WTC11 (cell line): Measurements from ENCODE around the gene NDUFS3. TPM values are rescaled to one million over a fixed set of nuclear protein-coding genes. Genes with fewer than 3 reads are reported as not detected.

Experiments used
- ATAC-seq: fragments of 200-7000 bp; cut with Tn5 transposase; 2 replicates; pipeline ENCODE4 v1.10.0; 2021; ENCODE audit warnings: mild to moderate bottlenecking, moderate library complexity
- CTCF ChIA-PET: fragments of 300-600 bp; sonication (Branson Sonifier 250); formaldehyde crosslinking; loops from one replicate; lab custom pipeline; 2021; ENCODE audit warnings: antibody characterized with exemption; lab: Charles Lee
- POLR2A ChIA-PET: fragments of 350-600 bp; sonication (Branson Sonifier 250); formaldehyde crosslinking; loops from one replicate; lab custom pipeline; 2021; ENCODE audit warnings: antibody characterized with exemption; lab: Charles Lee
- DNase-seq: peaks from one replicate; pipeline ENCODE4 v3.0.0; 2021; ENCODE audit warnings: low spot score
- H3K27ac Mint-ChIP-seq: 2 replicates; pipeline ENCODE4 v1.8.0; 2021; ENCODE audit warnings: mixed read lengths
- H3K27me3 Mint-ChIP-seq: 2 replicates; pipeline ENCODE4 v1.8.0; 2021; ENCODE audit warnings: low read depth, mild to moderate bottlenecking, moderate library complexity, mixed read lengths
- H3K36me3 Mint-ChIP-seq: 2 replicates; pipeline ENCODE4 v1.8.0; 2021; ENCODE audit warnings: mixed read lengths
- H3K4me1 Mint-ChIP-seq: 2 replicates; pipeline ENCODE4 v1.8.0; 2022; ENCODE audit warnings: mixed read lengths
- H3K4me3 Mint-ChIP-seq: 2 replicates; pipeline ENCODE4 v1.8.0; 2021; ENCODE audit warnings: mild to moderate bottlenecking, moderate library complexity, mixed read lengths
- H3K9me3 Mint-ChIP-seq: 2 replicates; pipeline ENCODE4 v1.8.0; 2021; ENCODE audit warnings: mixed read lengths
- CREM ChIP-seq: sonication (generic); formaldehyde crosslinking; IDR thresholded peaks from 2 replicates; pipeline ENCODE4 v1.8.1; 2022; ENCODE audit warnings: mild to moderate bottlenecking, missing genetic modification reagents, moderate library complexity
- GABPB1 ChIP-seq: sonication (generic); formaldehyde crosslinking; IDR thresholded peaks from 2 replicates; pipeline ENCODE4 v1.8.1; 2023; ENCODE audit warnings: mild to moderate bottlenecking, missing genetic modification reagents
- GTF2I ChIP-seq: fragments of 250-450 bp; sonication (Bioruptor Pico); conservative IDR thresholded peaks from 2 replicates; pipeline ENCODE4 v1.4.0; 2021; ENCODE audit warnings: mild to moderate bottlenecking
- KAT7 ChIP-seq: sonication (generic); formaldehyde crosslinking; IDR thresholded peaks from 2 replicates; pipeline ENCODE4 v1.8.1; 2023; ENCODE audit warnings: missing genetic modification reagents, mild to moderate bottlenecking, borderline replicate concordance
- NFYB ChIP-seq: sonication (generic); formaldehyde crosslinking; conservative IDR thresholded peaks from 2 replicates; pipeline ENCODE4 v1.8.0; 2022; ENCODE audit warnings: low read depth, missing genetic modification reagents
- SP1 ChIP-seq: sonication (generic); formaldehyde crosslinking; conservative IDR thresholded peaks from 2 replicates; pipeline ENCODE4 v1.8.1; 2022; ENCODE audit warnings: missing genetic modification reagents
- ZBTB21 ChIP-seq: sonication (generic); formaldehyde crosslinking; IDR thresholded peaks from 2 replicates; pipeline ENCODE4 v1.8.1; 2023; ENCODE audit warnings: mild to moderate bottlenecking, missing genetic modification reagents, borderline replicate concordance
- ZNF512 ChIP-seq: sonication (generic); formaldehyde crosslinking; IDR thresholded peaks from 2 replicates; pipeline ENCODE4 v1.8.1; 2022; ENCODE audit warnings: missing genetic modification reagents, borderline replicate concordance
- ZNF532 ChIP-seq: fragments of 250-450 bp; sonication (Bioruptor Pico); IDR thresholded peaks from 2 replicates; pipeline ENCODE4 v1.9.0; 2021; ENCODE audit warnings: mild to moderate bottlenecking, borderline replicate concordance
- total RNA-seq: library from RNA; stranded (reverse); gene quantifications from 3 replicates; pipeline ENCODE4 v1.2.3, GENCODE V29; 2021
- TF ChIP-seq, protein P1 (sequence below): sonication (generic); formaldehyde crosslinking; IDR thresholded peaks from 2 replicates; pipeline ENCODE4 v1.8.1; 2023; ENCODE audit warnings: mild to moderate bottlenecking, missing genetic modification reagents
- TF ChIP-seq, protein P2 (sequence below): sonication (generic); formaldehyde crosslinking; IDR thresholded peaks from 2 replicates; pipeline ENCODE4 v1.8.0; 2022; ENCODE audit warnings: missing genetic modification reagents
- TF ChIP-seq, protein P3 (sequence below): sonication (generic); formaldehyde crosslinking; IDR thresholded peaks from 2 replicates; pipeline ENCODE4 v1.8.0; 2022; ENCODE audit warnings: mild to moderate bottlenecking, missing genetic modification reagents
- TF ChIP-seq, protein P4 (sequence below): sonication (generic); formaldehyde crosslinking; IDR thresholded peaks from 2 replicates; pipeline ENCODE4 v1.8.1; 2023; ENCODE audit warnings: mild to moderate bottlenecking, missing genetic modification reagents

NDUFS3 gene
- total RNA-seq, 1 experiment from 2014 or later = 140 TPM

DNA sequence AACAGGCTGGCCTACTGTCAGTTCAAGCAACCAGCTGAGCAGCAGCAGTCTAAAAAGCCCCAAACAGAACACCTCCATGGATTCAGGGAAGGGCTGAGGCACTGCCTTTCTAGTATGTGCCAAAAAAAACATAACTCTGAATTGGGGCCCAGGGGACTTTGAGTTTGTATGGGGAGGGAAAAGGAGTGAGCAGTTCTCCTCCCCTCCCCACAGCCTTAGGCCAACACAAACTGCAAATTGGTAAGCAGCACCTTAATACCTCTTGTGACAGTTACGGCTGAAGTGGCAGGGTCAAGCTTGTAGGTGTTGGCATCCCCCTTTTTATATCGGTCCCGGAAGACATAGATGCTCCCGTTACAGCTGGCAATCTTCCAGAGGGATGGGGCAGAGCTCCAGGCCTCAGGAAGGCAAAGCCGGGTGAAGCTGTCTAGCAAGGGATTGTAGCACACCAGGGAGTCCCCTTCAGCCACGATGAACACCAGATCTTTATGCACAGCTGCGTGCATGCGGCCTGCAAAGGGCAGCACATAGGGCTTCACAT lies 6.1 kb upstream of the NDUFS3 start:
- H3K27me3 Mint-ChIP-seq = no peaks in the 10 kb centered on the region
- H3K36me3 Mint-ChIP-seq = peaks cover 67% of the 10 kb centered on the region
- ATAC-seq = no peak
- ChIA-PET CTCF (no interaction called here), POLR2A (interaction anchor here (0.6 kb wide), 1 partner anchor 36 kb away, joined by 7 read pairs; no protein-coding TSS in a partner anchor)
- no peak overlapping the region for H3K27ac Mint-ChIP-seq
- H3K4me3 Mint-ChIP-seq = no peak overlapping the region
- H3K9me3 Mint-ChIP-seq = no peaks in the 10 kb centered on the region
- peaks cover 8% of the 10 kb centered on the region for H3K4me1 Mint-ChIP-seq
- TF ChIP-seq ZBTB21 (CRISPR knock-in tag) (no peak), ZNF532 (CRISPR knock-in tag) (no peak), SP1 (CRISPR knock-in tag) (no peak), KAT7 (CRISPR knock-in tag) (no peak), CREM (CRISPR knock-in tag) (no peak), GABPB1 (no peak), NFYB (no peak), ZNF512 (CRISPR knock-in tag) (no peak), GTF2I (CRISPR knock-in tag) (no peak)
- TF ChIP-seq, protein P1, sequence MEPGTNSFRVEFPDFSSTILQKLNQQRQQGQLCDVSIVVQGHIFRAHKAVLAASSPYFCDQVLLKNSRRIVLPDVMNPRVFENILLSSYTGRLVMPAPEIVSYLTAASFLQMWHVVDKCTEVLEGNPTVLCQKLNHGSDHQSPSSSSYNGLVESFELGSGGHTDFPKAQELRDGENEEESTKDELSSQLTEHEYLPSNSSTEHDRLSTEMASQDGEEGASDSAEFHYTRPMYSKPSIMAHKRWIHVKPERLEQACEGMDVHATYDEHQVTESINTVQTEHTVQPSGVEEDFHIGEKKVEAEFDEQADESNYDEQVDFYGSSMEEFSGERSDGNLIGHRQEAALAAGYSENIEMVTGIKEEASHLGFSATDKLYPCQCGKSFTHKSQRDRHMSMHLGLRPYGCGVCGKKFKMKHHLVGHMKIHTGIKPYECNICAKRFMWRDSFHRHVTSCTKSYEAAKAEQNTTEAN (CRISPR knock-in tag) = no peak
- TF ChIP-seq, protein P2, sequence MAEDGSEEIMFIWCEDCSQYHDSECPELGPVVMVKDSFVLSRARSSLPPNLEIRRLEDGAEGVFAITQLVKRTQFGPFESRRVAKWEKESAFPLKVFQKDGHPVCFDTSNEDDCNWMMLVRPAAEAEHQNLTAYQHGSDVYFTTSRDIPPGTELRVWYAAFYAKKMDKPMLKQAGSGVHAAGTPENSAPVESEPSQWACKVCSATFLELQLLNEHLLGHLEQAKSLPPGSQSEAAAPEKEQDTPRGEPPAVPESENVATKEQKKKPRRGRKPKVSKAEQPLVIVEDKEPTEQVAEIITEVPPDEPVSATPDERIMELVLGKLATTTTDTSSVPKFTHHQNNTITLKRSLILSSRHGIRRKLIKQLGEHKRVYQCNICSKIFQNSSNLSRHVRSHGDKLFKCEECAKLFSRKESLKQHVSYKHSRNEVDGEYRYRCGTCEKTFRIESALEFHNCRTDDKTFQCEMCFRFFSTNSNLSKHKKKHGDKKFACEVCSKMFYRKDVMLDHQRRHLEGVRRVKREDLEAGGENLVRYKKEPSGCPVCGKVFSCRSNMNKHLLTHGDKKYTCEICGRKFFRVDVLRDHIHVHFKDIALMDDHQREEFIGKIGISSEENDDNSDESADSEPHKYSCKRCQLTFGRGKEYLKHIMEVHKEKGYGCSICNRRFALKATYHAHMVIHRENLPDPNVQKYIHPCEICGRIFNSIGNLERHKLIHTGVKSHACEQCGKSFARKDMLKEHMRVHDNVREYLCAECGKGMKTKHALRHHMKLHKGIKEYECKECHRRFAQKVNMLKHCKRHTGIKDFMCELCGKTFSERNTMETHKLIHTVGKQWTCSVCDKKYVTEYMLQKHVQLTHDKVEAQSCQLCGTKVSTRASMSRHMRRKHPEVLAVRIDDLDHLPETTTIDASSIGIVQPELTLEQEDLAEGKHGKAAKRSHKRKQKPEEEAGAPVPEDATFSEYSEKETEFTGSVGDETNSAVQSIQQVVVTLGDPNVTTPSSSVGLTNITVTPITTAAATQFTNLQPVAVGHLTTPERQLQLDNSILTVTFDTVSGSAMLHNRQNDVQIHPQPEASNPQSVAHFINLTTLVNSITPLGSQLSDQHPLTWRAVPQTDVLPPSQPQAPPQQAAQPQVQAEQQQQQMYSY (CRISPR knock-in tag) = no peak
- TF ChIP-seq, protein P3, sequence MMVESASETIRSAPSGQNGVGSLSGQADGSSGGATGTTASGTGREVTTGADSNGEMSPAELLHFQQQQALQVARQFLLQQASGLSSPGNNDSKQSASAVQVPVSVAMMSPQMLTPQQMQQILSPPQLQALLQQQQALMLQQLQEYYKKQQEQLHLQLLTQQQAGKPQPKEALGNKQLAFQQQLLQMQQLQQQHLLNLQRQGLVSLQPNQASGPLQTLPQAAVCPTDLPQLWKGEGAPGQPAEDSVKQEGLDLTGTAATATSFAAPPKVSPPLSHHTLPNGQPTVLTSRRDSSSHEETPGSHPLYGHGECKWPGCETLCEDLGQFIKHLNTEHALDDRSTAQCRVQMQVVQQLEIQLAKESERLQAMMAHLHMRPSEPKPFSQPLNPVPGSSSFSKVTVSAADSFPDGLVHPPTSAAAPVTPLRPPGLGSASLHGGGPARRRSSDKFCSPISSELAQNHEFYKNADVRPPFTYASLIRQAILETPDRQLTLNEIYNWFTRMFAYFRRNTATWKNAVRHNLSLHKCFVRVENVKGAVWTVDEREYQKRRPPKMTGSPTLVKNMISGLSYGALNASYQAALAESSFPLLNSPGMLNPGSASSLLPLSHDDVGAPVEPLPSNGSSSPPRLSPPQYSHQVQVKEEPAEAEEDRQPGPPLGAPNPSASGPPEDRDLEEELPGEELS (CRISPR knock-in tag) = no peak
- TF ChIP-seq, protein P4, sequence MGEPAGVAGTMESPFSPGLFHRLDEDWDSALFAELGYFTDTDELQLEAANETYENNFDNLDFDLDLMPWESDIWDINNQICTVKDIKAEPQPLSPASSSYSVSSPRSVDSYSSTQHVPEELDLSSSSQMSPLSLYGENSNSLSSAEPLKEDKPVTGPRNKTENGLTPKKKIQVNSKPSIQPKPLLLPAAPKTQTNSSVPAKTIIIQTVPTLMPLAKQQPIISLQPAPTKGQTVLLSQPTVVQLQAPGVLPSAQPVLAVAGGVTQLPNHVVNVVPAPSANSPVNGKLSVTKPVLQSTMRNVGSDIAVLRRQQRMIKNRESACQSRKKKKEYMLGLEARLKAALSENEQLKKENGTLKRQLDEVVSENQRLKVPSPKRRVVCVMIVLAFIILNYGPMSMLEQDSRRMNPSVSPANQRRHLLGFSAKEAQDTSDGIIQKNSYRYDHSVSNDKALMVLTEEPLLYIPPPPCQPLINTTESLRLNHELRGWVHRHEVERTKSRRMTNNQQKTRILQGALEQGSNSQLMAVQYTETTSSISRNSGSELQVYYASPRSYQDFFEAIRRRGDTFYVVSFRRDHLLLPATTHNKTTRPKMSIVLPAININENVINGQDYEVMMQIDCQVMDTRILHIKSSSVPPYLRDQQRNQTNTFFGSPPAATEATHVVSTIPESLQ (CRISPR knock-in tag) = no peak
- TF ChIP-seq, all 79 proteins: peak for 0
- DNase-seq = no peak
